GM03348 (cell line): Measurements from ENCODE around the gene CNN2.

ENCODE experiments used
- DNase-seq: peaks from one replicate; pipeline ENCODE4 v3.0.0; 2012; ENCODE audit warnings: low spot score

The CNN2 gene

DNA sequence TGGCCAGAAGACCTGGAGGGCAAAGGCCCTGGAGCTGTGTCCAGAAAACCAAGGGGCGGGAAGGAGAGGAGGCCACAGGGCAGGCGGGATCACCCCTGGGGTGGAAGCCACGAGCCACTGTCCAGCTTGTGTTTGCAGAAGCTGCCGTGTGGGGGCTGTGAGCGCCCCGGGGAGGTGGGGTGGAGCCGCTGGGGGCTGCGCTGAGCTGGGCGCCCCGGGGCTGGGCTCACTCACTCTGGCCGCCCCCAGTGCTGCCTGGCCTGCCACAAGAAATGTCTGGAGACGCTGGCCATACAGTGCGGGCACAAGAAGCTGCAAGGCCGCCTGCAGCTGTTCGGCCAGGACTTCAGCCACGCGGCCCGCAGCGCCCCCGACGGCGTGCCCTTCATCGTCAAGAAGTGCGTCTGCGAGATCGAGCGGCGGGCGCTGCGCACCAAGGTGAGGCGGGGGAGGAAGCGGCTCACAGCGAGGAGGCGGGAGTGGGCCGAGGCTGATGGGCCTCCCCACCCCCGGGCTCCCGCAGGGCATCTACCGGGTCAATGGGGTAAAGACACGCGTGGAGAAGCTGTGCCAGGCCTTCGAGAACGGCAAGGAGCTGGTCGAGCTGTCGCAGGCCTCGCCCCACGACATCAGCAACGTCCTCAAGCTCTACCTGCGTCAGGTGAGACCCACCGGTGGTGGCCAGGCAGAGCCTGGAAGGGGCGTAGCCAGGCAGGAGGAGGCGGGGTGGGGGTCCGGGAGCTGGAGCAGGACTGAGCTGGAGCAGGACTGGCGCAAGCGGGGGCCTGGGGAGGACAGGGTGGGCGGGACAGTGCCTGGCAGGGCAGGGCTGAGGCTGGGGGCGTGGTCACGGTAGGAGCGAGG lies 55.1 kb downstream of the CNN2 start:
- no peak for DNase-seq

DNA sequence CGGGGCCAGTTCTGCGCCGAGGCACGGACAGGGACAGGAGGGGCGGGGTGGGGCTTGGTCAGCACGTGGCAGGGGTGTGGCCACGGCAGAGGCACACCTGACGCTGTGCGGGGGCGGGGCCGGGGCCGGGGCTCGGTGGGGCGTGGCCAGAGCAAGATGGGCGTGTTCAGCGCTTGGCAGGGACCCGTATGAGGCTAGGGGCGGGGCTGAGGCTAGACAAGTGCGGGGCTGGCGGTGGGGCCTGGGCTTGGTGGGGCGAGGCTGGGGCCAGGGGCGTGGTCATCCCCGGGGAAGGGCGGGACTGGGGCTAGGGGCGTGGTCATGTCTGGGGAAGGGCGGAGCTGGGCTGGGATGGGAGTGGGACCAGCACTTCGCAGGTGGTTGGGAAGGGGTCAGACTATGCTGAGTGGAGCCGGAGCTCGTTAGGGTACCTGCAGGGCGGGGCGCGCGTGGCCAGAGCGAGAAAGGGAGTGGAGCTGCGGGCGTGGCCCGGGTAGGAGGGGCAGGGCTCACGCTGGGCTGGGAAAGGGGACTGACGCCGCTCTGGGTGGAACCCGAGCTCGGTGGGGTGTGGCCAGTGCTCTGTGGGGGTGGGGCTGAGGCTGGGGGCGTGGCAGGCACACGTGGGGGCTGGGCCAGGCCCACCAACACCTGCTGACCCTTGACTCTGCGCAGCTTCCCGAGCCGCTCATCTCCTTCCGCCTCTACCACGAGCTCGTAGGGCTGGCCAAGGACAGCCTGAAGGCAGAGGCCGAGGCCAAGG lies 55.9 kb downstream of the CNN2 start:
- DNase-seq, result peak; percentile 67

DNA sequence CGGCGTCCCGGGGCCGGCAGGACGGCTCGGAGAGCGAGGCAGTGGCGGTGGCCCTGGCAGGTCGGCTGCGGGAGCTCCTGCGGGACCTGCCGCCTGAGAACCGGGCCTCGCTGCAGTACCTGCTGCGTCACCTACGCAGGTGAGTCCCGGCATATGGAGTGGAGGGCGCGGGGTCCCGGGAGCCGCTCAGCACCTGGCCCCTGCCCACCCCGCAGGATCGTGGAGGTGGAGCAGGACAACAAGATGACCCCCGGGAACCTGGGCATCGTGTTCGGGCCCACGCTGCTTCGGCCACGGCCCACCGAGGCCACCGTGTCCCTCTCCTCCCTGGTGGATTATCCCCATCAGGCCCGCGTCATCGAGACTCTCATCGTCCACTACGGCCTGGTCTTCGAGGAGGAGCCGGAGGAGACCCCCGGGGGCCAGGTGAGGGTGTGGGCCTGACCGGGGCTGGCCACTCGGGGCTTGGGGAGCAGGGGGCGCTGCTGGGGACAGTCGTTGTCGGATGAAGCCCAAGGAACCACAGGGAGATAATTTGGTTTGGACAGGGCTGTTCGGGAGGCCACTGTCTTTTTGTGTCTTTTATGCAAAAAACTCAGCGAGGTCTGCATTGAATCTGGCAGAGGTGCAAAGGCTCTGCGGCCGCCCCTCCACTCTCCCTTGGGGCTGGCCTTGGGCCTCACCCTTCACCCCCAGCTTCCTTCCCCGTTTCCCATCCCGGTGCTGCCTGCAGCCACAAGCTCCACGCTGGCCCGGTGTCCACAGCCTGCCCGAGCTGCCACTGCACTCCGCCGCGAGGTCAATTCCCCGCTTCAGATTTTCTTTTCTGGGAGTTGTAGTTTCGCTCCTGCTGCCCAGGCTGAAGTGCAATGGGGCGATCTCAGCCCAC lies 56.8 kb downstream of the CNN2 start:
- DNase-seq, result no peak

DNA sequence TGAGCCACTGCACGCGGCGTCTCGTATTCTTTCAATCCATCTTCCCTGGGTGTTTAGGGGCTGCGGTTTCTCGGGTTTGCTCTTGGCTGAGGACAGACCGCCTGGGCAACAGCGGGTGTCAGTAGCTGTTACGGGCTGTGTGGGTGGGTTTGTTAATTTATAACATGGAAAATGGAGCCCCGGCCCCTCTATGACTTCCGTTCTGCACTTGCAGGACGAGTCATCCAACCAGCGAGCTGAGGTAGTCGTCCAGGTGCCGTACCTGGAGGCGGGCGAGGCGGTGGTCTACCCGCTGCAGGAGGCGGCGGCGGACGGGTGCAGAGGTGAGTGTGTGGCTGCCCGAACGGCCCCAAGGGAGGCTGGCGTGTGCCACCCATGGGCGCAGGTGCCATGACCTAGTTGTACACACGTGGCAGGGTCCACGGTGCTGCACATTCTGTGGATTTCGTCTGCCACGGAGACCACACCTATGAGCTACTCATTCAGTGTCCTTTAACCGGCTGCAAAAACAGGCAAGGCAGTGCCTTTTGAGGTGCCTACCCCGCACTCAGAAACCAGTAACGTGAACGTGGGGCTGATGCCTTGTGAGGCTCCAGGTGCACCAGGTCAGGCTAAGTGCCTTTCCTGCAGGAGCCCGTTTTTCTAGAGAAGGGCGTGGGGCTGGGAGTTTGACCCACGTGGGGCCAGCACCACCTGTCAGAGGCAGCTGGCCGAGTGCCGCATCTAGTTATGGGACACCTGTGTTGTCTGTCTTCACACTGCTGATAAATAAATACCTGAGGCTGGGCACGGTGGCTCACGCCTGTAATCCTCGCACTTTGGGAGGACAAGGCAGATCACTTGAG lies 57.8 kb downstream of the CNN2 start:
- DNase-seq, result no peak

DNA sequence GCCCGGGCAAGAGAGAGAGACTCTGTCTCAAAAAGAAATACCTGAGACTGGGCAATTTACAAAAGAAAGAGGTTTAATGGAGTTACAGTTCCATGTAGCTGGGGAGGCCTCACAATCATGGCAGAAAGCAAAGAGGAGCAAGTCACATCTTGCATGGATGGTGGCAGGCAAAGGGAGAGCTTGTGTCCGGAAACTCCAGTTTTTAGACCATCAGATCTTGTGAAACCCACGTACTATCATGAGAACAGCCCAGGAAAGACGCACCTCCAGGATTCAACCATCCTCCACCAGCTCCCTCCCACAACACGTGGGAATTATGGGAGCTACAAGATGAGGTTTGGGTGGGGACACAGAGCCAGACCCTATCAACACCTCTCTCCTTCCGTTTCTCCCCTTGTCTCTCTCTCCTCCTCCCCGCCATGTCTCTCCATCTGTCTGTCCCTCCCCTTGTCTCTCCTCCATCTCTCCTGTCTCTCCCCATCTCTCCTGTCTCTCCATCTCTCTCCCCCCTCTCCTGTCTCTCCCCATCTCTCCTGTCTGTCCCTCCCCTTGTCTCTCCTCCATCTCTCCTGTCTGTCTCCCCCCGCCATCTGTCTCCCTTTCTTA lies 58.7 kb downstream of the CNN2 start:
- no peak for DNase-seq

DNA sequence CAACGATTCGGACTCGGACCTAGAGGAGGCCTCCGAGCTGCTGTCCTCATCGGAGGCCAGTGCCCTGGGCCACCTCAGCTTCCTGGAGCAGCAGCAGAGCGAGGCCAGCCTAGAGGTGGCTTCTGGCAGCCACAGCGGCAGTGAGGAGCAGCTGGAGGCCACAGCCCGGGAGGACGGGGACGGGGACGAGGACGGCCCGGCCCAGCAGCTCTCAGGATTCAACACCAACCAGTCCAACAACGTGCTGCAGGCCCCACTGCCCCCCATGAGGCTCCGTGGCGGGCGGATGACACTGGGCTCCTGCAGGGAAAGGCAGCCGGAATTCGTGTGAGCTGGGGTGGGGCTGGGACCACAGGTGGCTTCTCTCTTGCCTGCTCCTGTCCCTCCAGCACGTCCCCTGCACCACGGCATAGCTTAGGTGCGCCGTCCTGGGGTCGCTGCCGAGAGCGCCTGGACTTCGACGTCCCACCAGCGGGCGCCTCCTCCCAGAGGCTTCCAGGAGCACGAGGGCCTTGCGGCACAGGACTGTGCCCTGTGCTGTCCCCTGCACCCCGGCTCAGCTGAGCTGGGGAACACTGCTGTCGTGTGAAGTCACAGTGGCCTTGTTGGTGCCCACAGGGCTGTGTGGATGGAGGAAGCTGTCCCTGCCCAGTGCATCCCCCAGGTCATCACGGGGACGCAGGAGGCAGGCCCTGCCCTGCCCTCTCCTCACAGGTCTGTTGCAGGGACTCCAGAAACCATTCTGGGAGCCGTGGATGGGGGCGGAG lies 59.5 kb downstream of the CNN2 start:
- DNase-seq, result no peak

DNA sequence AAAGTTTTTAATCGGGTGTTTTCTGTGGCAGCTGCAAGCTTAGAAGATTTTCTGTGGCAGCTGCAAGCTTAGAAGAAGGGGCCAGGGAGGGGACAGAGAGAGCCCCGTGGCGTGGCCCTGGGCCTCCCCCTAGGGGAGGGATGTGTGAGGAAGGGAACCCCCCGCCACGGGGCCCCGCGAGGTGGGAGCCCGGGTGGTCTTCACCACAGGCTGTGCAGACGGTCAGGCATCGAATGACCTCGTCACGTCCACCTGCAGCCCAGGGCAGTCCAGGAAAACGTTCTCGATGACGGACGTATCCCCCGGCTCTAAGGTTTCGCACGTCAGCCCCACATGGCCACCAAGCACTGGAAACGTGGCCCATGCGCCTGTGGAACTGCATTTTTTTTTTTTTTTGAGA lies 60.2 kb downstream of the CNN2 start:
- no peak for DNase-seq

DNA sequence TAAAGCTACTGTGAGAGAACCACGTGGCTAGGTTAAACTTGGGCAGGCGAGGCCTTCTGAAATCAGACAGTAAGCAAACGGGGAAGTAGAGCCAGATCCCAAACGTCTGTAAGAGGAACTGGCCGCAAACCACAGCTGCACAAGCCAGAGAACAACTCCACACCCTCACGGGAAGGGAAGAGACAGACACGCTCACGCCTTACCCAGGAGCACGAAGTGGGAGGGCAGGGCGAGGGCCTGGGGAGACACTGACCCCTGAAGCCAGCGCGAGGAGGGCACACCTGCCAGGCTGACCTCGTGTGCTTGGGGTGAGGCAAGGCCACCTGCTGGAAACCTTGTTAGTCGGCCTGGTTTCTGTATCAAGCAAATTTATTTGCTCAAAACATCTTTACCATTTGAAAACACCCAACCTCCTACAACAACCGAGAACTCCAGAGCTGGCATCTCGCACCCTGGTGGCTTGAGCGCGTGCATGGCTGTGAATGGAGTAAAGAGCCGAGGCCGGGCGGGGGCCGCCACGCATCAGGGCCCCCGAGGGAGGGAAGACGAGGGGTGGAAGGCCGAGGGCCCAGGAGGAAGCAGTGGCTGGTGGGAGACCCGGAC lies 61.5 kb downstream of the CNN2 start:
- DNase-seq, result no peak

DNA sequence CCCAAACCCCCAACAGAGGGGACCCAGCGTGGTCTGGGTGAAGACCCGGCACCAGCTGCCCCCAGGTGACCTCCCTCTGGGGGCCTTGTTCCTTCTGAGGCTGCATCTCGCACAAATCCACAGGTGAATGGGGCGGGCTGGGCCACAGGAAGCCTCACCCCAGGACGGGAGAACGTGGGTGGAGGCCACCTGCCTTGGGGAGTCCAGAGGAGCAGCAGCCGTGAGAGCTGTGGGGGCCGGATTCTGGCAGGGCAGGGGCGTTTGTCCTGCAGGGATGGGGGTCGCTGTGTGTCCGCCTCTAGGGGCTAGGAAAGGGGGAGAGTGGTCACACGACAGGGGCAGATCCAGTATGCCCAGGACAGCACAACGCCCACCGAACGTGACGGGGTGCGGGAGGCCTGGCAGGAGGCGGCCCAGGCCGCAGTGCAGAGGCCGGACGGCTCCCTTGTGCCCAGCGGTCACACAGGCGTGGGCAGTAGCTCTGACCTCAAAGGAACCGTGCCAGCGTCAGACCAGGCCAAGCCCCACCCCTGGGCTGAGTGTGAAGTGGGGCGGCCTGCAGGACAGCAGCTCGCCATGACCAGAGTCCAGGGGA lies 62.1 kb downstream of the CNN2 start:
- DNase-seq, result no peak
